CD4-positive, alpha-beta T cell treated with Interleukin-17A for 4 hours (primary cell): ENCODE data around the gene TLL1.

Source experiments
- DNase-seq: peaks from one replicate; pipeline ENCODE4 v3.0.0-alpha.2; 2020; ENCODE audit warnings: mixed read lengths

TLL1 gene

GRCh38 chr4:165872461-165873297 is at the start of gene TLL1:
TSS of gene TLL1 (plus strand) at chr4:165873237. CDS start at chr4:165873905, 668 bp downstream.
- DNase-seq, result no peak

- DNase-seq, result no peak
These were observed 46.9 kb upstream of the TLL1 start for GRCh38 chr4:165826166-165826565.

- no peak for DNase-seq
These were observed 46.0 kb upstream of the TLL1 start for GRCh38 chr4:165827018-165827417.

GRCh38 chr4:165828928-165829327 is 44.1 kb upstream of the TLL1 start:
- DNase-seq, result no peak

- no peak for DNase-seq
These were observed 38.9 kb upstream of the TLL1 start for GRCh38 chr4:165834116-165834515.

GRCh38 chr4:165838575-165838974 is 34.5 kb upstream of the TLL1 start:
- no peak for DNase-seq

GRCh38 chr4:165839615-165840333 is 33.3 kb upstream of the TLL1 start:
- DNase-seq, result no peak

- no peak for DNase-seq
These were observed 30.4 kb upstream of the TLL1 start for GRCh38 chr4:165842684-165843083.

GRCh38 chr4:165844161-165844560 is 28.9 kb upstream of the TLL1 start:
- no peak for DNase-seq

GRCh38 chr4:165851256-165851655 is 21.8 kb upstream of the TLL1 start:
- DNase-seq, result no peak

GRCh38 chr4:165855191-165855590 is 17.8 kb upstream of the TLL1 start:
- no peak for DNase-seq

- DNase-seq, result no peak
These were observed 11.7 kb upstream of the TLL1 start for GRCh38 chr4:165861363-165861762.

- DNase-seq, result no peak
These were observed 8.8 kb upstream of the TLL1 start for GRCh38 chr4:165864271-165864670.

GRCh38 chr4:165866019-165866650 is 6.9 kb upstream of the TLL1 start:
- no peak for DNase-seq

- DNase-seq, result no peak
These were observed 5.1 kb upstream of the TLL1 start for GRCh38 chr4:165867961-165868360.

GRCh38 chr4:165873298-165874071 is 448 bp downstream of the TLL1 start:
- DNase-seq, result no peak

GRCh38 chr4:165874072-165874790 is 1.2 kb downstream of the TLL1 start:
- no peak for DNase-seq

- DNase-seq, result no peak
These were observed 1.8 kb downstream of the TLL1 start for GRCh38 chr4:165874791-165875371.

- DNase-seq, result no peak
These were observed 2.4 kb downstream of the TLL1 start for GRCh38 chr4:165875446-165875845.

- no peak for DNase-seq
These were observed 4.2 kb downstream of the TLL1 start for GRCh38 chr4:165877286-165877685.

GRCh38 chr4:165879641-165880040 is 6.6 kb downstream of the TLL1 start:
- no peak for DNase-seq

- no peak for DNase-seq
These were observed 21.1 kb downstream of the TLL1 start for GRCh38 chr4:165894159-165894558.
